Measurements from ENCODE around the gene ZKSCAN5.
A peak's percentile ranks its signal among the peaks of the same experiment; 100 is the strongest.

ZKSCAN5 gene

GRCh38 chr7:99551334-99551733 lies 46.9 kb downstream of the ZKSCAN5 start:
- H3K4me1 ChIP-seq (ENCODE audit: insufficient read depth, low read length, severe bottlenecking) = peaks cover 18% of the 10 kb centered on the region
- no peaks in the 10 kb centered on the region for H3K9me2 ChIP-seq (ENCODE audit: low read depth, low read length)
- no peak overlapping the region for H2AFZ ChIP-seq (ENCODE audit: low read length)
- H3K4me2 ChIP-seq (ENCODE audit: low read length) = peak overlapping the region; percentile 74
- H3K27ac ChIP-seq (ENCODE audit: low read depth, low read length, poor library complexity, severe bottlenecking) = no peak overlapping the region
- H3K36me3 ChIP-seq (ENCODE audit: insufficient read depth, low read length) = peaks cover 49% of the 10 kb centered on the region
- peak overlapping the region; percentile 82 for H3K4me3 ChIP-seq (ENCODE audit: low read depth, low read length, poor library complexity, severe bottlenecking)
- H3F3A ChIP-seq (ENCODE audit: insufficient read depth, low read length) = peaks cover 4% of the 10 kb centered on the region; the same call in 1 of the 2 replicates
- H4K20me1 ChIP-seq (ENCODE audit: insufficient read depth, low read length) = no peaks in the 10 kb centered on the region
- no peaks in the 10 kb centered on the region for H3K27me3 ChIP-seq (ENCODE audit: insufficient read depth, low read length)
- H3K9me3 ChIP-seq (ENCODE audit: low read length) = peaks cover 9% of the 10 kb centered on the region
- peak overlapping the region; percentile 87 for H3K9ac ChIP-seq (ENCODE audit: low read length)
- peaks cover under 1% of the 10 kb centered on the region; the same call in 1 of the 2 replicates for H3K79me2 ChIP-seq (ENCODE audit: insufficient read depth, low read length)
- TF ChIP-seq CTCF (IDR thresholded peaks at IDR 0.05; ENCODE audit: low read length) (no peak), EZH2 (IDR thresholded peaks at IDR 0.05; ENCODE audit: borderline replicate concordance, low read length) (no peak)

- no peaks in the 10 kb centered on the region for H4K20me1 ChIP-seq (ENCODE audit: insufficient read depth, low read length)
- peaks cover 9% of the 10 kb centered on the region for H3K9me3 ChIP-seq (ENCODE audit: low read length)
- H3K79me2 ChIP-seq (ENCODE audit: insufficient read depth, low read length) = peaks cover 6% of the 10 kb centered on the region
- TF ChIP-seq EZH2 (IDR thresholded peaks at IDR 0.05; ENCODE audit: borderline replicate concordance, low read length) (no peak), CTCF (IDR thresholded peaks at IDR 0.05; ENCODE audit: low read length) (no peak)
- peak within 1 kb of the TSS; percentile 10; the same call in 1 of the 2 replicates for H2AFZ ChIP-seq (ENCODE audit: low read length)
- H3K36me3 ChIP-seq (ENCODE audit: insufficient read depth, low read length) = peaks cover 54% of the 10 kb centered on the region
- peaks cover 21% of the 10 kb centered on the region for H3K4me1 ChIP-seq (ENCODE audit: insufficient read depth, low read length, severe bottlenecking)
- no peaks in the 10 kb centered on the region for H3K9me2 ChIP-seq (ENCODE audit: low read depth, low read length)
- peak within 1 kb of the TSS; percentile 82 for H3K4me3 ChIP-seq (ENCODE audit: low read depth, low read length, poor library complexity, severe bottlenecking)
- H3K27me3 ChIP-seq (ENCODE audit: insufficient read depth, low read length) = no peaks in the 10 kb centered on the region
- H3K4me2 ChIP-seq (ENCODE audit: low read length) = peak within 1 kb of the TSS; percentile 74
- peak within 1 kb of the TSS; percentile 87 for H3K9ac ChIP-seq (ENCODE audit: low read length)
- no peak within 1 kb of the TSS for H3K27ac ChIP-seq (ENCODE audit: low read depth, low read length, poor library complexity, severe bottlenecking)
- 0 out of 2 replicates have a peak, but pooled peaks cover under 1% of the 10 kb centered on the region for H3F3A ChIP-seq (ENCODE audit: insufficient read depth, low read length)
Observed at GRCh38 chr7:99551767-99552463, 47.5 kb downstream of the ZKSCAN5 start, which contains the start of gene FAM200A. FAM200A (minus strand) TSS chr7:99552114; CDS start chr7:99548407, 3,707 bp downstream.

GRCh38 chr7:99553039-99553438 lies 48.6 kb downstream of the ZKSCAN5 start:
- TF ChIP-seq CTCF (IDR thresholded peaks at IDR 0.05; ENCODE audit: low read length) (no peak), EZH2 (IDR thresholded peaks at IDR 0.05; ENCODE audit: borderline replicate concordance, low read length) (no peak)
- no peak overlapping the region for H2AFZ ChIP-seq (ENCODE audit: low read length)
- peaks cover 28% of the 10 kb centered on the region for H3K4me1 ChIP-seq (ENCODE audit: insufficient read depth, low read length, severe bottlenecking)
- no peak overlapping the region for H3K4me2 ChIP-seq (ENCODE audit: low read length)
- H4K20me1 ChIP-seq (ENCODE audit: insufficient read depth, low read length) = no peaks in the 10 kb centered on the region
- no peak overlapping the region for H3K9ac ChIP-seq (ENCODE audit: low read length)
- H3K9me3 ChIP-seq (ENCODE audit: low read length) = peaks cover 2% of the 10 kb centered on the region
- no peaks in the 10 kb centered on the region for H3K27me3 ChIP-seq (ENCODE audit: insufficient read depth, low read length)
- H3K36me3 ChIP-seq (ENCODE audit: insufficient read depth, low read length) = peaks cover 46% of the 10 kb centered on the region
- H3K9me2 ChIP-seq (ENCODE audit: low read depth, low read length) = no peaks in the 10 kb centered on the region
- H3F3A ChIP-seq (ENCODE audit: insufficient read depth, low read length) = no peaks in the 10 kb centered on the region
- H3K27ac ChIP-seq (ENCODE audit: low read depth, low read length, poor library complexity, severe bottlenecking) = no peak overlapping the region
- peaks cover 17% of the 10 kb centered on the region for H3K79me2 ChIP-seq (ENCODE audit: insufficient read depth, low read length)
- H3K4me3 ChIP-seq (ENCODE audit: low read depth, low read length, poor library complexity, severe bottlenecking) = no peak overlapping the region
